NCI-H146 treated with DMSO at 0.1 percent for 48 hours (cell line): ENCODE results near the gene NR1I2.

Source experiments
- DNase-seq: peaks from one replicate; lab custom pipeline; 2025; ENCODE audit not compliant: unreplicated experiment; lab: John Stamatoyannopoulos, UW

Gene NR1I2

GRCh38 chr3:119781330-119782198, at the start of gene NR1I2:
TSS of gene NR1I2 (plus strand) at chr3:119782101.
- DNase-seq = no peak

- DNase-seq = no peak
Observed at GRCh38 chr3:119733812-119734211, 48.1 kb upstream of the NR1I2 start.

DNA sequence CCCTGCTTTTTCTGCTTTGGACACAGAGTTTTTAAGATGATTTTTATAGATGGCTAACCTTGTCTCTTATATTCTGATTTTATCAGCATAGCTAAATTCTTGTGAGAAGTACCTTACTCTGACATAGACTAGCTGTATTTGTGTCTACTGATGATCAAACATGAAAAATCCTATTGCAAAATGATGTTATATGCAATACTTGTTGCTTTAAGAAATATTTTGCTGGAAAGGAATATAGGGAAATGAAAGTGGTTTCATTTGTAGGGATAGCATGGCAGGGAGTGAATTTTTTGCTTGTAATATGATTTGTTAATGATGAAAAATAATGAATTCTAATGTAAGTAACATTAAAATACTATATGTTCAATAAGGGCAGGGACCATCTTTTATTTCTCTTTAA, 43.2 kb upstream of the NR1I2 start:
- DNase-seq = no peak

DNA sequence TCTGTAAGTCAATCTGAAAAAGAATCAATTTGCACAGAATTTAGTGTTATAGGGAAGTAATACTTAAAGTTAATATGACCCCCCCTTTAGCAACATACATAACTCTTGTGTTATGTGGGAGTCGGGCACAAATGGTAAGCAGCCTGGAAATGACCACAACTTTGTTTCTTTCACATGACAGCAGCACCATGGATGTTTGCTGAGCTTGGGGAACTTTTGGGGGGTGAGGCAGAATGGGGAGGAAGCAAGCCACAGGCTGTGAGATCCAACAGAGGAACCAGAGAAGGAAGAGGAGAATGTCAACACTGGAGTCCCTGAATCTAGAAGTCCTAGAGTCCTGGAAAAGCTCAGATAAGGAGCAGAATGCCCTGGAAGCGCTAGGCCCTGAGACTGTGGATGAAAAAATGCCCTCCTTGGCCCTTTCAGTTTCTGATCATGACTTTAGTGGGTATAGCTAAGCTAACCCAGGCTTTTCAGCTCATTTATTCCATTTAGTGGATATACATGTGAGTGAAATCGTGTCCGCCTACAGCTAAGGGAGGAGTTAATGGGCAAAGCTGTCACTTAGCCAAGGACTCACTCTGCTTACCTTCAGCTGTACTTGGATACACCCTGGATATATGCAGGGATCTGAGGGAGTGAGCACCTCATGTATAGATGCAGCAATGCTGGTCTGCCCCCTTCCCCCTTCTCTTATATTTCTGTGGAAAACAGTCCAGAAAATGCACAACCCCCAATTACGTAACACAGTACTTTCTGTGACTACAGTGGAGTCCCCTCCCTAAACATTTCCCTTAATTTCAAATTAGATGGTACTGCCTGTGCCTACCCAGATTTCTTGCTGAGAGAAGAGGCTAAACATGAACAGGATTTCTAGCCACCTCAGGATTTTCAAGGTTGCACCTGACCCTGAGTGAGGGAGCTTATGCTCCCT, 40.0 kb upstream of the NR1I2 start:
- no peak for DNase-seq

DNA sequence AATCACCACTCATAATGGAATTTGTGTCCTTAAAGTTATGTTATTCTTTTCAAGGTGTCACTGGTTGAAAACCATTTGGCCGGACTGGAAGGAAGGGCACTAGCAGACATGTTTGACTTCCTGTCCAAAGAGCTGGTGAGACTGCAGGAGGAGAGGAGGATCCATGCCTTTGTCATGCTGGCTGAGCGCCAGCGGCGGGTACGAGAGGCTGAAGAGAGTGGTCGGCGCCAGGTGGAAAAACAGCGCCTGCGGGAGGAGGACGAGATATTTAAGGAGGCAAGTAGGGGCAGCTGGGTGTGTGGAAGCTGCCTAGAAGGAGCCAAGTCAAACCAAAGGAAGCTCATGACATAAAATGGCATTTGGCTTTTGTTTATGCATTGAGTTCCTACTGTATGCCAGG, 38.0 kb upstream of the NR1I2 start:
- DNase-seq = no peak

- DNase-seq = no peak
Observed at GRCh38 chr3:119745942-119746341, 36.0 kb upstream of the NR1I2 start.

DNA sequence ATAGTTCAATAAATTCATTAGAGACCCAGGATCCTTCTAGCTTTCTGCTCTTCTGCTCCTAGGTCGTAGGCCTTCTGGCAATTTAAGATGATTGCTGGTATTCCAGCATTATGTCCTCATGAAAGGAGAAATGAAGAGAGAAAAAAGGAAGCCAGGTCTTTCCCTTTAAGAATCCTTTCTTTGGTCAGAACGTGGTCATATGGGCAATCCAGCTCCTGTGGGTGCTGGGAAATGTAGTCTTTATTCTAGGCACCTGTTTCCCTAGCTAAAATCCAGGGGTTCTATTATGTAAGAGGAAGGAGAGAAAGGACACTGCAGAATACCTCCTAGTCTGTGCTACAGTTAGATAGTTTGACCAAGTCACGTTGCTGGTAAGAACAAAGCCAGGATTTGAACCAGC, 35.5 kb upstream of the NR1I2 start:
- DNase-seq = no peak

GRCh38 chr3:119747357-119747756, 34.5 kb upstream of the NR1I2 start:
- DNase-seq = no peak

DNA sequence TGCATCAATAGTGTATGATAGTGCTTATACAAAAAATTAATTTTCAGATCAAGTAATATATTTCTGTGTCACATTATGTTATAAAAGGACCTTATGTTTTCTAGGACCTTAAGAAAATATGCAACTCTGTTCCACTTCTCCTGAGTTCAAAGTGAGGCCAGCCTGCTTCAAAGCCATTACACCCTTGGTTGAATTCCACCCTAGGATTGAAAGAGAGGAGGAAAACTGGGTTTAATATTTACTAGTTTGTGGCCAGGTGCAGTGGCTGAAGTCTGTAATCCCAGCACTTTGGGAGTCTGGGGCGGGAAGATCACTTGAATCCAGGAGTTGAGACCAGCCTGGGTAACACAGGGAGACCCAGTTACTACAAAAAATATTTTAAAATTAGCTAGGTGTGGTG, 32.9 kb upstream of the NR1I2 start:
- no peak for DNase-seq

DNA sequence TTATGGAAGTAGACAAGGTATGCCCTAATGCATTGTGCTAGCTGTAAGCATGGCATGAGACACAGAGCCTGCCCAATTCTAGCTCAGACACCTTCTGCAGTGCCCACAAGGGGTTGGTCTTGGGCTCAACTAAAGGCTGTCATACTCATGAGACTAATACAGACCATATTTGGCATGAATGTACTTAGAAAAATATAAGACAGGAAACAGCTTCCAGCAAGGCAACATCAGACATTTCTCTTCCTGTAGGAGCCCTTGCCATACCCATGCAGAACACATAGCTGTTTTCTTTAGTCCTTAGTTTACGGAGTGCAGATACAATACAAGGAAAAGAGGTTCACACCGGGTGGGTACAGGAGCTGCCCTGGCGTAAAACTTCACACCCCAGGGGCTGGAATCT, 30.5 kb upstream of the NR1I2 start:
- DNase-seq = no peak

DNA sequence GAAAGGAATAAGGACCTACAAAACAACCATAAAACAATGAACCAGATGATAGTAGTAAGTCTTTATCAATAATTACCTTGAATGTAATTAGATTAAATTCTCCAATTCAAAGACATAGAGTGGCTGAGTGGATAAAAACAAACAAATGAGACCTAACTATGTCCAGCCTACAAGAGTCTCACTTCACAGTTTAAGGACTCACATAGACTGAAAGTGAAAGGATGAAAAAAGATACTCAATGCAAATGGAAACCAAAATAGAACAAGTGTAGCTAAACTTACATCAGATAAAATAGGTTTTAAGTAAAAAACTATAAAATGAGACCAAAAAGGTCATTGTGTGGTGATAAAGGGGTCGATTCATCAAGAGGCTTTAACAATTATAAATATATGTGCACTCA, 21.9 kb upstream of the NR1I2 start:
- DNase-seq = no peak

DNA sequence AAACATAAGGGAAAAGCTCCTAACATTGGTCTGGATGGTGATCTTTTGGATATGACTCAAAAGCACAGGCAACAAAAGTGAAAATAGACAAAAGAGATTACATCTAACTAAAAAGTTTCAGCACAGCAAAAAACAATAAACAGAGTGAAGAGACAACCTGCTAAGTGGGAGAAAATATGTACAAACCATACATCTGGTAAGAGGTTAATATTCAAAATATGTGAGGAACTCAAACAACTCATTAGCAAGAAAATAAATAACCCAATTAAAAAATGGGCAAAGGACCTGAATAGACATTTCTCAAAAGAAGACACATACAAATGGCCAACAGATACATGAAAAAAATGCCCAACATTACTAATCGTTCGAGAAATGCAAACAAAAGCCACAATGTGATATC, 19.0 kb upstream of the NR1I2 start:
- DNase-seq = no peak

- no peak for DNase-seq
Observed at GRCh38 chr3:119763466-119763865, 18.4 kb upstream of the NR1I2 start.

DNA sequence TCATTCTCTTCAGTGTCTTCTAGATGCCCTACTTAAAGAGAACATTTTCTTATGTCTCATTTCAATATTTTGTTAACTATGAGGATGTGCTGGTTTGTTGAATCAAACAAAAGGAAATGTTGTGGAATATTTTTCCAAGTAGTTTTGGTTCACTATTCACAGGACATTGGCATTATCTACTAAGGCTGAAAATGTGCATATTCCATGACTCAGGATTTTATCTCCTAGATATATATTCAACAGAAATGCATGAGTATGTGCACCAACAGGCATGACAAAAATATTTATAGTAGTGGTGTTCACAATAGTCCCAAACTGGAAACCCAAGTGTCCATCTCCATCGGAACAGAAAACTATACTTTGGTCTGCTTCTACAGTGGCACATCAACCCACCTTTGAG, 16.7 kb upstream of the NR1I2 start:
- no peak for DNase-seq

DNA sequence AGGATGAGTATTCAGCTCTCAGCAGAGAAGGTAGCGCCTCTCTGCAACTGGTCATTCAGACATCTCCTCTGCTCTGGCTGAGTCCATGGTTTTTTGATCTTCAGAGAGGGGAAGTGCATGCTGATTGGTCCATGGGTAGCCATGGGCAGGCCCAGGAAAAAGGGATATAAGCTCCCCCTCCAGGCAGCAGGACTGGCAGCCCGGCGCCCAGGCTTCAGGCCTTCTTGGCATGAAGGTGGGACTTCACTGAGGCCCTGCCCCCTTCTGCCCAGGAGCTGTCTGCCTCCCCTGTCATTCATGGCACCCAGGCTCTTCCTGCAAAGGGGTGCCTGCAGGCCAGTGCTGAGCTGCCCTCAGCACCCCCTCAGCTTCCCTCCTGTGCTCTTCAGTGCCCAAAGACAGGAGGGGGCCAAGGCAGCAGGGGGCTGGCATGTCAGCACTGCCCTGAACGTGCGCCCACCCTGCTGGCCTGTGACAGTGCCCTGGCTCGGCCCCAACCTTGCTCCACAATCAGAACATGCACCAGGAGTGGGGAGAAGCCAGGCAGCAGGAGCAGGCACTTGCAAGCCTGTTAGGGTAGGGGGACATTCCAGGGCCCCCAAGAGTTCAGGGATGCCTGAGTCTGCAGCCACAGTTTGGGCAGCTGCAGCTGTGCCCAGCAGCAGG, 13.8 kb upstream of the NR1I2 start:
- no peak for DNase-seq

GRCh38 chr3:119768668-119769393, 13.1 kb upstream of the NR1I2 start:
- no peak for DNase-seq

DNA sequence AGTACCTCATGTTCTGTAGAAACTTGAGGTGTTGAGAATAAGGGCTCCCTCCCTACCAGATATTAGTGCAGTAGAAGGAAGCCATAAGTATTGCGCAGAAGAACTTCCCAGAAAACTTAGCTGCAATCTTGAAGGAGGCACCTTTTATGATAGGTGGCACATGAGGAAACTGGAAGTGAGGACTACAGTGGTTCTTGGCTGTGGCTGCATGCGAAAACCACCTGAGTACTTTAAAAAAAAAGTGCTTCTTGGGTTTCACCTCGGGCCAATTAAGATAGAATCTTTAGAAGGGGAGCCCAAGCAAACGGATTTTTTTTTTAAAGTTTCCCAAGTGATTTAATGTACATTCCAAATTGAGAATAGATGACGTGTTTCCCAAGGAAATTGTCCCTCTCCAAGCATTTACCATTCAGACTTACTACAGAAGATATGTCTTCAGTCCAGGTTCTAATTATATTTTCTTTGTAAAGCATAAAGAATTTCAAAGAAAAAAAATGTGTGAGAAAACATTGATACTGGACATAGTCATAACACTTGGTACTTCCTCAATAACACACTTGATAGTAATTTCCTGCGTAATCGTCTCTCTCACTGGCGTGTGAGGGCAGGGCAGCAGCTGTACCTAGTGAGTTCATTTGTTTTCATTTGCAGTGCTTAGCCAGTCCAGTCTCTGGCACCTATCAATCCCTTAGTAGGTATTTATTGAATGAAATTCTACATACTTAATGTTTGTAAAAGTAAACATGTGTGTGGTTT, 12.3 kb upstream of the NR1I2 start:
- DNase-seq = no peak

GRCh38 chr3:119774444-119774843, 7.5 kb upstream of the NR1I2 start:
- DNase-seq = no peak

GRCh38 chr3:119776304-119776703, 5.6 kb upstream of the NR1I2 start:
- no peak for DNase-seq

GRCh38 chr3:119778176-119778575, 3.7 kb upstream of the NR1I2 start:
- DNase-seq = no peak
